ENCODE results near the gene MAGI2. TPM values are rescaled to one million over a fixed set of nuclear protein-coding genes. Genes with fewer than 3 reads are reported as not detected.

Gene MAGI2
- total and polyA plus RNA-seq, 2 experiments from 2014 or later, result 3.5 to 4.1 TPM

DNA sequence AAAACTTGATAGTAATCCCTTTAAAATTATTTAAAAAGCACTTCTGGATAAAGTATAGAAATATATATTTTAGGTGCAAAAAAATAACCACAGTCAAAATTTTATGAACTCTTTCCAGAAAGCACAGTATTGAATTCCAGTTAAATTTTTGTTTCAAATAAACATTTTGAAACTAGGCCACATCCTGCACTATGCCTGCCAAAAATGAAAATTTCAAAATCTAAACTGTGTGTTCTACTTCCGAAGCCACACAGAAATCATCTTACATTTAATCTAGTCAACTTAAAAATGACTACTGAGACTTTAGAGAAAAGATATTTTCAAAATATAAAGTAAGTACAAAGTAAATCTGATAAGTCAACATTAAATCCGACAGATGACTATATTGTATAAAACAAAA lies 50.0 kb downstream of the MAGI2 start:
- no peaks in the 10 kb centered on the region for H3K79me2 ChIP-seq (ENCODE audit: insufficient read depth)
- peaks cover 17% of the 10 kb centered on the region for H3K4me1 ChIP-seq (ENCODE audit: insufficient read depth)
- H3K9me3 ChIP-seq (ENCODE audit: low read depth), result no peaks in the 10 kb centered on the region
- WGBS, 2 experiments (ENCODE audit: low coverage in 1 of 2, low lambda C conversion rate in 2 of 2, missing lambda C conversion rate in 2 of 2), result 17 to 20% methylated on average over 2 of the region's 2 CpGs
- peak overlapping the region; percentile 21; the same call in 1 of the 2 replicates for H3K4me3 ChIP-seq
- H3K36me3 ChIP-seq (ENCODE audit: low read depth), result no peaks in the 10 kb centered on the region
- H4K20me1 ChIP-seq (ENCODE audit: insufficient read depth), result no peaks in the 10 kb centered on the region
- peak; percentile 44 for DNase-seq
- H3K27ac ChIP-seq, result peak overlapping the region; percentile 7; the same call in 1 of the 2 replicates
- no peaks in the 10 kb centered on the region for H3K27me3 ChIP-seq (replicated peaks; ENCODE audit: insufficient read depth)
- H3K9me2 ChIP-seq (ENCODE audit: insufficient read depth), result no peaks in the 10 kb centered on the region; the same call in 1 of the 2 replicates
- no peak overlapping the region for H2AFZ ChIP-seq
- in situ Hi-C loops (cut with MboI), result no loop called here
- no peak for TF ChIP-seq EZH2 (IDR thresholded peaks at IDR 0.05; ENCODE audit: insufficient read depth, poor library complexity, severe bottlenecking)
- TF ChIP-seq EZH2phosphoT487 (IDR thresholded peaks at IDR 0.05; ENCODE audit: insufficient read depth, low read depth), result no peak
- peaks cover 15% of the 10 kb centered on the region; the same call in 1 of the 2 replicates for H3F3A ChIP-seq (ENCODE audit: insufficient read depth)
- H3K4me2 ChIP-seq (ENCODE audit: unreplicated experiment), result peak overlapping the region; percentile 78
- peak overlapping the region; percentile 38 for H3K9ac ChIP-seq

DNA sequence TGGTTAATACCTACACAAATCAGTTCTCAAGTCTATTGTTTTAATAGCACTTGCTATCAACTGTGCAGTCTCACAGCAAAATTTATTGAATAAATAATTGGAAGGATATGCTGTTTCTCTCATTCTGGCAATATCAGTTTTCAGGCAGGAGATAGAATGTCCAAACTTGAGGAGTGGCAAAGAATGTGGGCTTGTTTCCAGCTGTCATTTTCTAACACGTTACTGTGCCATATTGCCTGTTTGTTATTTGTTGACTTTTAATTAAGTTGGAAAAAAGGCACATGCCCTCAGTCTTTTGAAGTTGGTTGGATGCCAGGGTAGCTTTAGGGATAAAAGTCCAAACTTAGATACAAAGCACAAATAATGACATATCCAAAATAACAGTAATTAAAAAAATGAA lies 52.2 kb downstream of the MAGI2 start:
- TF ChIP-seq EZH2 (IDR thresholded peaks at IDR 0.05; ENCODE audit: insufficient read depth, poor library complexity, severe bottlenecking), result no peak
- no peak for TF ChIP-seq EZH2phosphoT487 (IDR thresholded peaks at IDR 0.05; ENCODE audit: insufficient read depth, low read depth)
- no peak overlapping the region for H3K9ac ChIP-seq
- in situ Hi-C loops (cut with MboI), result no loop called here

DNA sequence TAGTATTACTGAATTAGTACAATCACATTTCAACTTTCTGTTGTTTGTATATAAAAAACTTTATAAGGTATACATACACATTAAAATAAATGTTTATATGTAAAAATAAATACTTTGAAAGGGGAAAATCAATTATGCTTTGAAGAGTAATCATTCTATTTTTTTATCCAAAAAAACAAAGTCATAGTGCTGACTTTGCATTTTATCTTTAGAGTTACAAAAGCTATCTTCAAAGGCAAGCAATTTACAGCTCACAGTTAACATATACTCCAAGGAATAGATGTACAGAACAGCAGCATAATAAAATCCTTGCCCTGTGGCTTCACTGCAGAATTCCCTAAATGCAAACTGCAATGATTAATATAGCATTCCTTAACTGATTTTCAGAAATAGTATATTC lies 53.2 kb downstream of the MAGI2 start:
- DNase-seq, result no peak
- peaks cover 27% of the 10 kb centered on the region for H3K4me1 ChIP-seq (ENCODE audit: insufficient read depth)
- no peaks in the 10 kb centered on the region for H3K79me2 ChIP-seq (ENCODE audit: insufficient read depth)
- no peak overlapping the region for H2AFZ ChIP-seq
- no peaks in the 10 kb centered on the region for H3K27me3 ChIP-seq (replicated peaks; ENCODE audit: insufficient read depth)
- in situ Hi-C loops (cut with MboI), result no loop called here
- H3K27ac ChIP-seq, result no peak overlapping the region
- no peak overlapping the region for H3K4me3 ChIP-seq
- no peak overlapping the region for H3K9ac ChIP-seq
- H3K36me3 ChIP-seq (ENCODE audit: low read depth), result no peaks in the 10 kb centered on the region
- H3K9me2 ChIP-seq (ENCODE audit: insufficient read depth), result no peaks in the 10 kb centered on the region; the same call in 1 of the 2 replicates
- no peaks in the 10 kb centered on the region for H3K9me3 ChIP-seq (ENCODE audit: low read depth)
- H3F3A ChIP-seq (ENCODE audit: insufficient read depth), result peaks cover 15% of the 10 kb centered on the region; the same call in 1 of the 2 replicates
- TF ChIP-seq EZH2 (IDR thresholded peaks at IDR 0.05; ENCODE audit: insufficient read depth, poor library complexity, severe bottlenecking) (no peak), EZH2phosphoT487 (IDR thresholded peaks at IDR 0.05; ENCODE audit: insufficient read depth, low read depth) (no peak)
- no peak overlapping the region for H3K4me2 ChIP-seq (ENCODE audit: unreplicated experiment)
- no peaks in the 10 kb centered on the region for H4K20me1 ChIP-seq (ENCODE audit: insufficient read depth)

More for the DNA sequence above, 52.2 kb downstream of the MAGI2 start:
- no peaks in the 10 kb centered on the region for H3K79me2 ChIP-seq (ENCODE audit: insufficient read depth)
- no peaks in the 10 kb centered on the region for H3K36me3 ChIP-seq (ENCODE audit: low read depth)
- H3K4me3 ChIP-seq, result no peak overlapping the region
- whole genome bisulfite sequencing, 2 experiments (ENCODE audit: low coverage in 1 of 2, low lambda C conversion rate in 2 of 2, missing lambda C conversion rate in 2 of 2), result 62 to 70% methylated on average over 1 of the region's 1 CpG
- H3K4me2 ChIP-seq (ENCODE audit: unreplicated experiment), result no peak overlapping the region
- no peaks in the 10 kb centered on the region; the same call in 1 of the 2 replicates for H3K9me2 ChIP-seq (ENCODE audit: insufficient read depth)
- H3F3A ChIP-seq (ENCODE audit: insufficient read depth), result peaks cover 15% of the 10 kb centered on the region; the same call in 1 of the 2 replicates
- peaks cover 27% of the 10 kb centered on the region for H3K4me1 ChIP-seq (ENCODE audit: insufficient read depth)
- H3K9me3 ChIP-seq (ENCODE audit: low read depth), result no peaks in the 10 kb centered on the region
- no peak for DNase-seq
- no peaks in the 10 kb centered on the region for H3K27me3 ChIP-seq (replicated peaks; ENCODE audit: insufficient read depth)
- H4K20me1 ChIP-seq (ENCODE audit: insufficient read depth), result no peaks in the 10 kb centered on the region
- no peak overlapping the region for H3K27ac ChIP-seq
- H2AFZ ChIP-seq, result no peak overlapping the region

DNA sequence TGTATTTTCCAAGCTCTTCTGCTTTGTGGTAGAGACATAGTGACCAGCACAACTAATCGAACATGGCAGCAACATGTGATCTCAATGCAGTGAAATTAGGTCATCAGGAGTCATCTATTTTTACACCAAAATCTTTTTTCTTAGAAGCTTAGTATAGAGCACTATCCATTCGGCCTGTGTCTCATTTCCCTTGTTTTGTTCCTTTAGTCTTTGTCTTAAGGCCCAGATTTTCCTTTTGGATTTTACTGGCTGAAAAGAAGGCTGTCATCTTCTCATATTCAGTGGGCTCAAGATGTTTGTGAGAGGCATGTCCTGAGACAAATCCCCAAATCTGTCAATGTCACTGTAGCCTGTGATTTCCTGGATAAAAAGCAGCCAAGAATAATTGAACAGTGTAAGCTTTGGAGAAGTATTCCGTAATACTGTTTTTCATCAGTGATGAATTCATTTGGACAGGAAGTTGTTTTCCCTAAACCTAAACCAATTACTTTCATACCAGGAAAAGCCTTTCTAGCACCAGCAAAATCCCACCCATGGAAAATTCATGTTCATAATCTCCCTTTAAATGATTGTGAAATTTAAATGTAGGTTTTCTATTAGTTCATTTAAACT lies 55.2 kb downstream of the MAGI2 start:
- peak overlapping the region; percentile 72 for H2AFZ ChIP-seq
- H3K4me2 ChIP-seq (ENCODE audit: unreplicated experiment), result peak overlapping the region; percentile 14
- peak overlapping the region; percentile 30; the same call in 1 of the 2 replicates for H3K9ac ChIP-seq
- no peaks in the 10 kb centered on the region for H3K9me3 ChIP-seq (ENCODE audit: low read depth)
- H3K27me3 ChIP-seq (replicated peaks; ENCODE audit: insufficient read depth), result no peaks in the 10 kb centered on the region
- DNase-seq, result peak; percentile 25
- TF ChIP-seq EZH2 (IDR thresholded peaks at IDR 0.05; ENCODE audit: insufficient read depth, poor library complexity, severe bottlenecking) (no peak), EZH2phosphoT487 (IDR thresholded peaks at IDR 0.05; ENCODE audit: insufficient read depth, low read depth) (no peak)
- H4K20me1 ChIP-seq (ENCODE audit: insufficient read depth), result no peaks in the 10 kb centered on the region
- peaks cover 18% of the 10 kb centered on the region for H3K4me1 ChIP-seq (ENCODE audit: insufficient read depth)
- in situ Hi-C loops (cut with MboI), result no loop called here
- H3K4me3 ChIP-seq, result no peak overlapping the region; the same call in 1 of the 2 replicates
- H3F3A ChIP-seq (ENCODE audit: insufficient read depth), result peaks cover 4% of the 10 kb centered on the region; the same call in 1 of the 2 replicates
- no peaks in the 10 kb centered on the region for H3K79me2 ChIP-seq (ENCODE audit: insufficient read depth)
- H3K9me2 ChIP-seq (ENCODE audit: insufficient read depth), result no peaks in the 10 kb centered on the region; the same call in 1 of the 2 replicates
- 27 to 29% methylated on average over 3 of the region's 3 CpGs for WGBS, 2 experiments (ENCODE audit: low coverage in 1 of 2, low lambda C conversion rate in 2 of 2, missing lambda C conversion rate in 2 of 2)
- H3K36me3 ChIP-seq (ENCODE audit: low read depth), result no peaks in the 10 kb centered on the region
- H3K27ac ChIP-seq, result peak overlapping the region; percentile 22
